Endodermal cell (in vitro differentiated cells): Measurements from ENCODE around the gene MUCL3. TPM values are rescaled to one million over a fixed set of nuclear protein-coding genes. Genes with fewer than 3 reads are reported as not detected.
A peak's percentile ranks its signal among the peaks of the same experiment; 100 is the strongest.

ENCODE experiments used
- DNase-seq: peaks from one replicate; pipeline ENCODE4 v3.0.0-alpha.2; 2017
- H3K27ac ChIP-seq: 2 replicates; pipeline ENCODE4 v1.5.1; 2013; ENCODE audit warnings: mild to moderate bottlenecking, low read depth, low read length, moderate library complexity
- H3K27me3 ChIP-seq: 2 replicates; pipeline ENCODE4 v1.6.1; 2013; ENCODE audit warnings: mild to moderate bottlenecking, low read length, moderate library complexity; ENCODE audit not compliant: insufficient read depth, control insufficient read depth, poor library complexity, severe bottlenecking
- H3K36me3 ChIP-seq: 2 replicates; pipeline ENCODE4 v1.7.0; 2013; ENCODE audit warnings: mild to moderate bottlenecking, low read length, moderate library complexity; ENCODE audit not compliant: control insufficient read depth, insufficient read depth
- H3K4me1 ChIP-seq: one replicate; pipeline ENCODE4 v1.7.0; 2013; ENCODE audit warnings: low read length; ENCODE audit not compliant: control insufficient read depth, insufficient read depth
- H3K4me3 ChIP-seq: 2 replicates; pipeline ENCODE4 v1.5.1; 2013; ENCODE audit warnings: mild to moderate bottlenecking, low read length, moderate library complexity
- H3K9ac ChIP-seq: 2 replicates; pipeline ENCODE4 v1.6.1; 2013; ENCODE audit warnings: mild to moderate bottlenecking, low read length, moderate library complexity; ENCODE audit not compliant: poor library complexity, severe bottlenecking; ENCODE audit errors: extremely low read depth
- H3K9me3 ChIP-seq: 2 replicates; pipeline ENCODE4 v1.6.1; 2013; ENCODE audit warnings: mild to moderate bottlenecking, low read length, moderate library complexity; ENCODE audit not compliant: control insufficient read depth
- H3K27ac Mint-ChIP-seq: 2 replicates; pipeline ENCODE4 v1.8.0; 2020; ENCODE audit warnings: mixed read lengths
- H3K27me3 Mint-ChIP-seq: 2 replicates; pipeline ENCODE4 v1.8.0; 2021; ENCODE audit warnings: mild to moderate bottlenecking, mixed read lengths; ENCODE audit not compliant: insufficient read depth
- H3K36me3 Mint-ChIP-seq: 2 replicates; pipeline ENCODE4 v1.8.0; 2020; ENCODE audit warnings: low read depth, mixed read lengths
- H3K4me1 Mint-ChIP-seq: 2 replicates; pipeline ENCODE4 v1.8.0; 2020; ENCODE audit warnings: mixed read lengths
- H3K4me3 Mint-ChIP-seq: 2 replicates; pipeline ENCODE4 v1.8.0; 2020; ENCODE audit warnings: mild to moderate bottlenecking, moderate library complexity, mixed read lengths
- H3K9me3 Mint-ChIP-seq: 2 replicates; pipeline ENCODE4 v1.8.0; 2020; ENCODE audit warnings: mild to moderate bottlenecking, mixed read lengths
- CTCF ChIP-seq: fragments of 200-600 bp; sonication (generic); conservative IDR thresholded peaks from 2 replicates; pipeline ENCODE4 v1.5.0; 2021; ENCODE audit warnings: antibody characterized with exemption, mild to moderate bottlenecking
- WGBS, 2 experiments: methylation state at CpG; one replicate each; pipeline versions ENCODE4 v1.1.5 to v1.1.7; 2013; ENCODE audit warnings: missing lambda C conversion rate in 2 of 2, mixed read lengths in 1 of 2; ENCODE audit not compliant: insufficient coverage in 1 of 2, insufficient read length in 1 of 2; 5-methylcytosine and 5-hydroxymethylcytosine counted together
- total RNA-seq, 2 donors: library from RNA; stranded (reverse); fragmentation: NEBNext Ultra II Directional in 1 of 2; extraction: Animal tissue kit (Norgen Biotek cat#: 25700) in 1 of 2; gene quantifications; 2 replicates in 1 of 2; 3 replicates in 1 of 2; pipeline ENCODE4 v1.2.1, GENCODE V29; 2021

The MUCL3 gene
- total RNA-seq, 2 donors from 2014 or later = 0.18 TPM

GRCh38 chr6:30983439-30983838 is 42.7 kb downstream of the MUCL3 start, which contains the start of gene MUC21:
MUC21 (plus strand) TSS chr6:30983718; CDS start chr6:30983959, 241 bp downstream.
- Mint-ChIP-seq H3K27me3 (peaks cover 2% of the 10 kb centered on the region), H3K4me1 (peaks cover 13% of the 10 kb centered on the region), H3K36me3 (no peaks in the 10 kb centered on the region), H3K4me3 (peak within 1 kb of the TSS; percentile 39), H3K9me3 (no peaks in the 10 kb centered on the region), H3K27ac (no peak within 1 kb of the TSS)
- Histone ChIP-seq H3K27ac (no peak within 1 kb of the TSS), H3K4me3 (peak within 1 kb of the TSS; percentile 70), H3K9ac (no peak within 1 kb of the TSS), H3K36me3 (no peaks in the 10 kb centered on the region), H3K27me3 (no peaks in the 10 kb centered on the region), H3K9me3 (no peaks in the 10 kb centered on the region), H3K4me1 (no peaks in the 10 kb centered on the region)
- no peak for TF ChIP-seq CTCF
- DNase-seq = no peak
- WGBS, 2 experiments = 84 to 89% methylated on average over 6 of the region's 6 CpGs

GRCh38 chr6:30985490-30985889 is 44.7 kb downstream of the MUCL3 start:
- H3K9ac ChIP-seq = no peak overlapping the region
- DNase-seq = no peak
- Mint-ChIP-seq H3K36me3 (no peaks in the 10 kb centered on the region), H3K9me3 (no peaks in the 10 kb centered on the region), H3K27me3 (peaks cover 3% of the 10 kb centered on the region), H3K27ac (no peak overlapping the region), H3K4me3 (no peak overlapping the region), H3K4me1 (peaks cover 14% of the 10 kb centered on the region)
- H3K27ac ChIP-seq = no peak overlapping the region
- 92 to 93% methylated on average over 4 to 5 of the region's 5 CpGs for WGBS, 2 experiments
- no peak overlapping the region for H3K4me3 ChIP-seq
- no peaks in the 10 kb centered on the region for H3K27me3 ChIP-seq
- H3K4me1 ChIP-seq = no peaks in the 10 kb centered on the region
- no peaks in the 10 kb centered on the region for H3K36me3 ChIP-seq
- no peaks in the 10 kb centered on the region for H3K9me3 ChIP-seq
- TF ChIP-seq CTCF = no peak

GRCh38 chr6:30987304-30987703 is 46.5 kb downstream of the MUCL3 start:
- Mint-ChIP-seq H3K9me3 (peaks cover 4% of the 10 kb centered on the region), H3K27me3 (peaks cover 3% of the 10 kb centered on the region), H3K27ac (no peak overlapping the region), H3K4me1 (peaks cover 8% of the 10 kb centered on the region), H3K36me3 (no peaks in the 10 kb centered on the region), H3K4me3 (no peak overlapping the region)
- no peaks in the 10 kb centered on the region for H3K27me3 ChIP-seq
- no peaks in the 10 kb centered on the region for H3K36me3 ChIP-seq
- DNase-seq = no peak
- WGBS, 2 experiments = 92 to 93% methylated on average over 6 of the region's 6 CpGs
- H3K4me1 ChIP-seq = no peaks in the 10 kb centered on the region
- no peak overlapping the region for H3K4me3 ChIP-seq
- H3K9ac ChIP-seq = no peak overlapping the region
- no peak overlapping the region for H3K27ac ChIP-seq
- no peaks in the 10 kb centered on the region for H3K9me3 ChIP-seq
- no peak for TF ChIP-seq CTCF
